GM19468 (cell line): ENCODE data around the gene HYLS1.
A peak's percentile ranks its signal among the peaks of the same experiment; 100 is the strongest.
"Not testable (repeated sequence)": the region's sequence is repeated elsewhere in the genome, so short reads cannot be mapped to it uniquely, and the experiment has no call there.

Experiments
- ATAC-seq: cut with Tn5 transposase; IDR thresholded peaks from one replicate; pipeline ENCODE4 v1.9.1; 2021; ENCODE audit warnings: mild to moderate bottlenecking, moderate library complexity, moderate number of reproducible peaks; ENCODE audit not compliant: unreplicated experiment; ENCODE audit errors: extremely low read depth

The HYLS1 gene

DNA sequence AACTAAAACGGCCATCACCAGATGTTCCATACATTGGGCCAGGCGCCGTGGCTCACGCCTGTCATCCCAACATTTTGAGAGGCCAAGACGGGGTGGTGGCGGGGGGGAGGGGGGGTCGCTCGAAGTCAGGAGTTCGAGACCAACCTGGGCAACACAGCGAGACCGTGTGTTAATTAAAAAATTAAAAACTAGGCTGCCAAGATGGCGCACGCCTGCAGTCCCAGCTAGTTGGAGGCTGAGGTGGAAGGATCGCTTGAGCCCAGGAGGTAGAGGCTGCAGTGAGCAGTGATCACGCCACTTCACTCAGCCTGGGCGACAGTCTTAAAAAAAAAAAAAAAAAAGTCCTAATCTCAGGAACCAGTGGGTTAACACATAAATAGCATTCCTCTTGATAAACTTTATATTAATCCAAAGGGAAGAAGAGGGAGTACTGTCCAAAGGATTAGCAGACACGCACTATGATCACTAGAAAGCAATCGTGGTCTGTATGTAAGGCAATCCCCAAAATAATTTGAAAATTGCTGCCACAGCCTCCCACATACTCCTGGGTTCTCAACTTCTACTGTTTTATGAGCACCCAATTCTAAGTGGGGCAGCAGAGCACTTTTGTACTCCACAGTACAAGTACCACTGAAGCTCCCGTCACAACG lies 14.9 kb downstream of the HYLS1 start:
- ATAC-seq: no peak

DNA sequence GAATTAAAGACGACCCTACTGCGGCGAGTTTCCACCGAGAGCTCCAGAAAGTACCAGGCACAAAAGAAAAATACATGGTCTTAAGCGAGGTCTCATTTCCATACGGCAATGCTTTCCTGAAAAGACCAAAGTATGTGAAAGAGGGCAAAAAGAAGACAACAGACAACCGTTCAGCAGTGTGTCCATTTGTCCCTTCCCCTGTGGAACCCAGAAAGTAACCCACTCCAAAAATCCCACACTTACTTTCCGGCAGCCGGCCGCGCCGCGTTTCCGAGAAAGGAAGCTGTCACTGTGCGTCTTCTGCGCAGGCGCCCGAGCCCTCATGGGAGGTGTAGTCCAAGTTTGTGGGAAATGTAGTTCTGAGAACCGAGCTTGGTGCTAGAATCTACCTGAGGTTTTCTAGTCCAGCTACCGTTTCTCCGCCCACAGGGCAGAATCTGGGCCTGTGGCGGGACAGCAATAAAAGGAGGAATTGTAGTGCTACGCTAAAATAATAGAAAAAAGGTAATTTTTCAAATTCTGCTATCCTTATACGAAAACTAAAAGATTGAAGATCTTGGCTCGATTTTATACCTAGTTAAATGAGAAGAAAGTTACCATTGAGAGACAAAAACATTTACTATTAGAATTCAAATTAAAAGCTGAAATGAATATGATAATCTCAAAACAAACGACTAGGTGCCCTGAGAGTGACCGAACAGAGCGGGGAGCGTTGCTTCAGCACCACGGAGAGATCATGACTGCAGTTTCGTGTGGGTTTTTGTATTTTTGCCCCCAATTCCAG lies 15.7 kb downstream of the HYLS1 start, which contains the start of gene PUS3:
Gene PUS3 (minus strand): TSS at position 280 of the 784 bp plus-strand sequence. CDS start 6,922 bp downstream, outside the sequence.
- ATAC-seq: peak; percentile 91

DNA sequence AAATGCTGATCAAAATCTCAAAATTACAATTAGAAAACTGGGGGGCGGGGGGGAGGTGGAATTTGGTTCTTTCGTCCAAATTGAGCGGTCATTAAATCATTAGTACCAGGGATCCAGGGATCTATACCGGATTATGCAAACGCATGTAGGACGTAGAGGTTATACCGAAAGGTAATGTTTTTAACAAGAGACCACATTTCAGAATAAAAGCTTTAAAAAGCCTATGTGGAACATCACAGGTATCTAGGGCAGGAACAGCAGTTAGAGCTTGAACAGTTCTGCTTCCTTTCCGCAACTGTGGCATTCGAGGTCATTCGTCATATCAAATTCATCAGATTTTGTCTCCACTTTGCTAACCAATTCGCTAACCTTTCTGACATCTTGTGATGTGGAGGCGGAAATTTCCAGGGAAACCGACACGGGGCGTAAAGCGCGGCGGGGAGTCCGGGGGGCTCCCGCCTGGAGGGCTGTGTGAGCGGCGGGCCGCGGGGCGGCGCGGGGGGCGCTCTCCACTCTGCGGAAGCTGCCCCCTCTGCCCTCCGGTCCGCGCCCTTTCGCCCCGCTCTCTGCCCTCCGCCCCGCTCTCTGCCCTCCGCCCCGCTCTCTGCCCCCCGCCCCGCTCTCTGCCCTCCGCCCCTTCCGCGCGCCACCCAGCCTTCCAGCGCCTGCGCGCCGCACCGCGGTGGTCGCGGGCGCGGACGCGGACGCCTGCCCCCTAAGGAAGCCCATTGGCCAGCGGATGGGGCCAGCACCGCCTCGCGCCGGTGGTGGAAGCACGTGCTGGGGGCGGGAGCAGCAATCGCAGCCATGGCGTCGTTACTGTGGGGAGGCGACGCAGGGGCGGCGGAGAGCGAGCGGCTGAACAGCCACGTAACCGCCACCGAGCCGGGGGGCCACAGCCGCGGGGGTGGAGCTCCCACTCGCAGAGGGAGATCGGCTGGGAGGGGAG lies 16.5 kb downstream of the HYLS1 start, which contains the start of gene DDX25:
Gene DDX25 (plus strand): TSS at position 798 of the 949 bp plus-strand sequence. CDS start 10 bp downstream, at position 808.
- ATAC-seq: no peak

DNA sequence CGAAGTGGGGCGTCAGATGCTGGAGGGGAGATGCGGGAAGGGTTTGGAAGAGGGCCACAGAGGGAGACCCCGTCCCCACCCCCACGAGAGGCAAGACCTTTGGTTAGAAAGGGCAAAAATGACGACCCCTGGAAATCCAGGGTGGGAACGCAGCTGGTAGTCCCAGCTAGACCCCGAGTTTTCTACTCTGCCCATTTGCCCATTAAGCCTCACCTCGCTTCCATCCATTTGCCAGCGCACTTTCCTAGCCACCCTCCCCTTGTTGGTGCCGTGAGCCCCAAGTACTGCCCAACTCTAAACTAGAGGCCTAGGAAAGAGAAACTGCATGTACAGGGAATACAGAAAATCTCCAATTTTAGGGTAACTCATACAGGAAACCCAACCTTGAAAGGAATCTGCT lies 17.2 kb downstream of the HYLS1 start:
- ATAC-seq: no peak

DNA sequence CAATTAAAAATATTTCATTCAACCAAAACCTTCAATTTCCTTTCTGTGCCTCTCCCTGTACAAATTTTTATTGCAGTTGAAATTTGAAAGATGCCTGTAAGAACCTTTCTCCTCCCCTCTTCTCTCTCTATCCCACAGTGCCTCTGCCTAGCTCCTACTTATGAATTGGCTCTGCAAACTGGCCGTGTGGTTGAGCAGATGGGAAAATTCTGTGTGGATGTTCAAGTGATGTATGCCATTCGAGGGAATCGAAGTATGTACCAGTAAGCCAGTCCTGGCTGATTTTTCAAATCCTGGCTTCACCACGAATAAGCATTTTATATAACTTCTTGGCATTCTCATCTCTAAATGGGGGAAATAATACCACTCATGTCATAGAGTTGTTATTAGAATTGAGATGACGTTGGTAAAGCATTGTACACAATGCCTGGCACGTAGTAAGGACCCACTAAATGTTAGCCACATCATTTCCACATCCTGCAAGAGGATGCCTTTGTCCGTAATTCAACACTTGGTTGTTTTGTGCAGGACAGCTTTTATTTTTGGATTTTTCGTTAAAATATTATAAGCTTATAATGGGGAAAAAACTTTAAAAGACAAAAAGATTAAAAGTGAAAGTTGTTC lies 22.9 kb downstream of the HYLS1 start:
- ATAC-seq: no peak

DNA sequence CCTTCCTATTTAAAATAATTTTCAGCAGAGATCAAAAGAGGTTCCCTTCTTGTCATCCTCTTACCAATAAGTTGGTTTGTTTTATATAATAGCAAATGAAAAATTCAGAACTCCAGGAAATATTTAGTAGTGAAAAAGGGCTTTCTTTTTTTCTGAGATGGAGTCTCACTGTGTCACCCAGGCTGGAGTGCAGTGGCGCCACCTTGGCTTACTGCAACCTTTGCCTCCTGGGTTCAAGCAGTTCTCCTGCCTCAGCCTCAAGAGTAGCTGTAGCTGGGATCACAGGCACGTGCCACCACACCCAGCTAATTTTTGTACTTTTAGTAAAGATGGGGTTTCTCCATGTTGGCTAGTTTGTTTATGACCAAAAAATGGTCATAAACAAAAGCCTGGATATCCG lies 27.1 kb downstream of the HYLS1 start:
- not testable (repeated sequence) for ATAC-seq

DNA sequence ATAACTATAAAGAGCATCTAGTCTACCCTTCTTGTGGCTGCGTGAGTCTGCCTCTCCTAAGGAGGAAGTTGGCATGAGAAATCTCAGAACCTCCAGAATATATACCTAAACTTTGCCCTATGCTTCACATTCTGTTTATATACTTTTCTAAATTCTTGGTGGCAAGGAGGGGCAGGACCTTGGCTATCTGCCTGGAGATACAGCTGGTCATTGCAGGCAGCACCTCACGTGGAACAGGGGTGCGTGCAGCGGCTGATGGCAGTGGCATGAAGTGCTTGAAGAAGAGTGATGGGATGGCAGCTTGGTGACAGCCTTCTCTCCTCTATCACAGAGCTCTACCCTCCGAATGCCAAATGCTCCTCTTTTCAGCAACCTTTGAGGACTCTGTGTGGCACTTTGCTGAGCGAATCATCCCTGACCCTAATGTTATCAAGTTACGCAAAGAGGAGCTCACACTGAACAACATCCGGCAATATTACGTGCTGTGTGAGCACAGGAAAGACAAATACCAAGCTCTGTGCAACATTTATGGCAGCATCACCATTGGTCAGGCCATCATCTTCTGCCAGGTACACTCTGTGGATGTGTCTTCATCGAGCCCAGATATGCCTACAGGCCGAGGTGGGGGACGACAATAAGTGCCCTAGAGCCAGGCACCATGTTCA lies 29.3 kb downstream of the HYLS1 start:
- no peak for ATAC-seq

DNA sequence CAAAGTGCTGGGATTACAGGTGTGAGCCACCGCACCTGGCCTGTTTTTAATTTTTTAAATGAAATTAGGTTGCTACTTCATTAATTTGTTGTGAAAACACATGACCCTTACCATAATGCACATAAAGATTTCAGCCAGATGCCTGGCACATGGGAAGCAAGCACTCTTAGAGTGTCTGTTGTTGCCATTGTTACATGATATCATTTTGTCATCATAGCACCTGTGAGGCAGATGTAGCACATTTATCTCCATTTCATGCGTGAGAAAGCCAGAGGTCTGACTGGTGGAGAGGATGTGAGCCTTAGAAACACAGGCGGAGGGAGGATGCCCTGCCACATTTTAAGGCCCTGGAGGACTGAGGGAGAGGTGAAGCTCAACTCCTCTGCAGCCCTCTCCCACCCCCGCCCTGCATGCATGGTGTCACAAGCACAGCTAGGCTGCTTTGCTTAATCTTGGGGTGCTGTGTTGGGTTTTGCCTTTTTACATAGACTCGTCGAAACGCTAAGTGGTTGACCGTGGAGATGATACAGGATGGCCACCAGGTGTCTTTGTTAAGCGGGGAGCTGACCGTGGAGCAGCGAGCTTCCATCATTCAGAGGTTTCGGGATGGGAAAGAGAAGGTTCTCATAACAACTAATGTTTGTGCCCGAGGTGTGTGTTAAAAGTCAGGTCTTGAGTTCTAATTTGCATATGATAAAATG lies 30.8 kb downstream of the HYLS1 start:
- ATAC-seq: no peak

DNA sequence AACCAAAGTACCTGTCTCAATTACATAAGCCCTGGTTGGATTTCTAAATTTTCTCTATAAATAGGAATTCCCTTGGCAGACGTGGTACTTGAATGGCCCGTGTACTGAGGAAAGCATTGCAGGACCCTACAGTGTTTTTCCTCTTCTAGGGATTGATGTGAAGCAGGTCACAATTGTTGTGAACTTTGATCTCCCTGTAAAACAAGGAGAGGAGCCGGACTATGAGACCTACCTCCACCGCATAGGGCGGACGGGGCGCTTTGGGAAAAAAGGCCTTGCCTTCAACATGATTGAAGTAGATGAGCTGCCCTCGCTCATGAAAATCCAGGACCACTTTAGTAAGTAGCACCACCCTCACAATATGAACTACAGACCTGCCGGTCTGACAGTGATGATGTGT lies 33.6 kb downstream of the HYLS1 start:
- ATAC-seq: no peak

DNA sequence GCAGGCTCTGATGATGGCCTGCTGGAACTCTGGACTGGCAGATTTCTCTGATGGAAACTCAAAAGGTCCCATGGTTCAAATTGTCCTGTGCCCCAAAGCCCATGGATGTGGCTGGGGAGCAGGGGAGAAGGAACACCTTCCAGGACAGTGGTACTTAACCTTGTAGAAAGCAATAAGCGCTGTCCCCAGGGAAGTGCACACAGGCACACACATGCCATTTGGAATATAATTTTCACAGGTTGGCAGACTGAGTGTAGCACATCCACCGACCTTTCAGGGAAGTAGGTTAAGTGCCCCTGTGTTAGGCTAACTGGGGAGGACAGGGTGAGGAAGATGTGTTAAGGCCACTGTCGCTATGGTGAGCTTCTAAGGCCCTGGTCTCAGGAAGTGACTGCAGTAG lies 34.7 kb downstream of the HYLS1 start:
- no peak for ATAC-seq

DNA sequence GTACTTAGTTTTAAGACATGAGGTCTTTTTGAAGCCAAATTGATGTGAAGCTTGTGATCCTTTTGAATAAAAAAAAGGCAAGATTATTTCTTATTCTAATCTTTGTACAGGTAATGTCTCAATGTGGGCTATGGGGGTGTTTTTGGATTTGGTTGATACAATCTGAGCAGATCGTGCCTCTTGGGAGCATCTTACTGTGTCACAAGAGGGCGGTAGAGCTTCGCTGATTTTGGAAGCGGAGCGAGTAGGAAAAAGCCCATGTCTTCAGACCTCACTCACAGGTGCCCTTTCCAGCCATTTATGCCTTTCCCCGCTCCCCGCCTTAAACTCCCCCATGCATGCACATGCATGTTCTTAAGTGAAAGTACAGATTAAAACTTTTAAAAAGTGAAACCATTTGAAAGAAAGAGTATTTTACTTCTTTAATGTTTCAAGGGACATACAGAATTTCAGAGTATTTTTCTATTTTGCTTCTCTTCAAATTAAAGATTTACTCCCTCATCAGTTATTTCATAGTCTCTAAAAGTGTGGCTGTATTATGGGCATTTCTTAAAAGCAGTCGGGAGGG lies 35.6 kb downstream of the HYLS1 start:
- no peak for ATAC-seq

DNA sequence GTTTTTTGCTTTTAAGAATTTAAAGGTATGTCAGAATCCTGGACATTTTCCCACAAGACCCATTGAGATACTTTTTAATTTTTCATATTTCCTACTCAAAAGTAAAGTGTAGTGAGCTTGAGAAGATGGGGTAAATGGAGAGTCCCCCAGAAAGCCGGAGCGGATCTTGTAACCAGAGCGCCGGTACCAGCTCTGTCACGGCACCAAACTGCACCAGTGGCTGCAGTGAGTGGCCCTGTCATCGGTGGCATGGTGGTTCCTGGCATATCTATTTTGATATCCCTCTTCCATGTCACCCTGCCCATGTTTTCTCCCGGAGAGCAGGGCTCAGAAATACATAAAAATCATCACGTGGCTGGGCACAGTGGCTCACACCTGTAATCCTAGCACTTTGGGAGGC lies 36.2 kb downstream of the HYLS1 start:
- ATAC-seq: no peak

DNA sequence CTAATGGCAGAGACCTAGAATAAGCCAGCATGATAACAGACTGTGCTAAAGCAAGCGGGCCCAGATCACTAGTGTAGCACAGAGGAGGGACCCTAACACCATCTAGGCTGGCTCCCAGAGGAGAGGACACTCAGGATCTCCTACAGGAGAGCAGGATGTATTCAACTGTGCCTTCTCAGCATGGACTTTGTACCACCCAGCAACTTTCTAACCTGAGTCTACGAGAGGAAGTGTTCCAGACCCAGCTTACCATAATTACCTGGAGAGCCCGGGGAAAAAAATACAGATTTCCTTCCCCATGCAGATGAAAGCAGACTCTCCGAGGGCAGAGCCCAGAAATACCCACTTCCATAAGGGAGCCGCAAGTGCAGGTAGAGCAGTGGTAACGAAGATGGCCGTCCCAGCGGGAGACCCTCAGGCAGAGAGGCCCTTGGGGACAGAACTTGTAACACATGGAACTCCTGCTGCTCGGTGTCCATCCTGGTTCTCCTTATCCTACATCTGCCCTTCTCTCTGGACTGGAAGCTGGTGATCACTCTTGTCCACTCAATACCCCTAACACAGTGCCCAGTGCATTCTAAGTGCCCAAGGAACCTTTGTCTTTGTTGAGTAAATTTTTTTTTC lies 37.0 kb downstream of the HYLS1 start:
- ATAC-seq: no peak

DNA sequence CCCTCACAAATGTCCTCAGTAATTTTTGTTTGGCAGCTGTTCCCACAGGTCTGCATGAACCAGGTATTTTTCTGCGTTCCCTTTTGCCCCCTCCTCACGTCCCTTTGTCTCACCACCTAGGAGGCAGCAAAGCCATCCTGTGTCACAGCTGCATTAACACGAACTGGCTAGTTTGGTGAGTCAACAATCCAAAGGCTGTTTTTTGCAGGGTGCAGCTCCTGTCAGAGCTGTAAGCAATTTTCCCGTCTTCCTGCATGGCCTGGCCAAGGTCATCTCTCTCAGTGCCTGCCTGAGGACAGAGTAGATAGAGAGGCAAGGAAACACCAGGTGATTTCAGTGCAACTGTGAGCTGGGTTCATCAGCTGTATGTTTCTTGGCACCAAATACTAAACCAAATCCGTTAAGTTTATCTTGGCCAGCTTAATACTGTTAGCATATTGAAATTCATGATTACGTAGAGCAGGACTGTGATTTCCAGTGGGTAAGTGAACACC lies 37.8 kb downstream of the HYLS1 start:
- no peak for ATAC-seq

DNA sequence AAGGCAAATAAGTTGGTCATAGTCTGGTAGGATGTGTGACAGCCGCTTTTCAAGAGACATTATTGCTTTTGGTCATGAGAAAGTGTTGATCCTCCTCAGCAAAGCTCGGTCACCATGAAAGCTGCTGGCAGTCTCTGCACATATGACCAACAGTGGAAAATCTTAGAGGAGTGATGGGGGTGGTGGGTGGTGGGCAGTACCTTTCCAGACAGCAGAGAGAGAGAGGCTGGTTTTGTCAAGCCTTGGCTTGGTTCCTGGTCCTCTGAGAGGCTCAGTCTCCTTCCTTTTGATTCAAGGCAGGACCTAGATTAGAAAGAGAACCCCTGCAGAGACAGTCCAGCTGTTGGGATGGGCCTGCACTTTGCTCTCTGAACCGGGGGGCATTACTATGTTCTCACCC lies 38.3 kb downstream of the HYLS1 start:
- ATAC-seq: no peak

DNA sequence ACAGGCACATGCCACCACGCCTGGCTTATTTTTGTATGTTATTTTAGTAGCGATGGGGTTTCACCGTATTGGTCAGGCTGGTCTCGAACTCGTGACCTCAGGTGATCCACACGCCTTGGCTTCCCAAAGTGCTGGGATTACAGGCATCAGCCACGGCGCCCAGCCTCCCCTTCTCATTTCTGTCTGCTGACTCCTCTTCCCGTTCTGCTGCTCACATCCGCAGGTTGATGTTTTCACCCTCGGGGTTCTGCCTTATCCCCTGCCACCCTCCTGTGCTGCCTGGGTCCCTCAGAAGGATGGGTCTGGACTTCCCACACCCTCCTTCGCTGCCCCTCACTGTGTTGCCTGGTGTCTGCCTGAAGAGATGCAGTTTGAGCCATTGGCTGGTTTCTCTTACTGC lies 39.2 kb downstream of the HYLS1 start:
- ATAC-seq: no peak

DNA sequence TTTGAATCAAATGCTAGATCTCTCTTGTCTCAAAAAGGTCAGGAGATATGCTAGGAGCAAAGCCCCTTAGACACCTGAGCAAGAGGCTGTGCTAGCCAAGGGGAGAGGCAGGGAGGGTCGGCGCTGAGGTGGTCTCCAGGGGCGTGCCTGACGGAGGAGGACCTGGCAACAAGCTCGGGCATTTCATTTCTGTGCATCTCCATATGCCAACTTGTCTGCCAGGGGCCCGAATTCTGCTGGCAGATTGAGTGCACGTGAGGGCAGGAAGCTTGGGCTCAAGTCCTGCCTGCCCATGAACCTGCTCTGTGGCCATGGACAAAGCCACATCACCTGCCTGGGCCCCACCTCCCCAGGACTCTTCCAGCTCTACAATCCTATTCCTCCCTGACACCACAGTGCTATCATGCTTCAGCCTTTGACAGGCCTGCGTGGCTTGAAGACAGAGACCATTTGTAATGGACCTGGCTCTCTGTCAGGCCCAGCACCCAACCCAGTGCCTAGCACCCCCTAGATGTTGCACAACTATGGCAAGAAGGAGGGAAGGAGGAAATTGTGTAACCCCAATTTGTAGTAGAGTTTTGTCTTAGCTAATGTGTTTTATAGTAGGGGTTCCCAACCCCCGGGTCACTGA lies 42.1 kb downstream of the HYLS1 start:
- ATAC-seq: no peak

DNA sequence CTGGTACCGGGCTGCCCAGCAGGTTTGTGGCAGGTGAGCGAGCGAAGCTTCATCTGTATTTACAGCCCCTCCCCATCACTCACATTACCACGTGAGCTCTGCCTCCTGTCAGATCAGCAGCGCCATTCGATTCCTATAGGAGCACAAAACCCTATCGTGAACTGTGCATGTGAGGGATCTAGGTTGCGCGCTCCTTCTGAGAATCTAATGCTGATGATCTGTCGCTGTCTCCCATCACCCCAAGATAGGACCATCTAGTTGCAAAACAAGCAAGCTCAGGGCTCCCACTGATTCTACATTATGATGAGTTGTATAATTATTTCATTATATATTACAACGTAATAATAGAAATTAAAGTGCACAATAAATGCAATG lies 42.6 kb downstream of the HYLS1 start:
- ATAC-seq: no peak
